OCI-LY7 (cell line): ENCODE results near the gene PCDH12. TPM values are rescaled to one million over a fixed set of nuclear protein-coding genes. Genes with fewer than 3 reads are reported as not detected.
A peak's percentile ranks its signal among the peaks of the same experiment; 100 is the strongest.
"Not testable (repeated sequence)": the region's sequence is repeated elsewhere in the genome, so short reads cannot be mapped to it uniquely, and the experiment has no call there.

Experiments
- BruUV-seq: library from RNA; stranded (reverse); fragments of 400-500 nt; replicated peaks from 2 replicates; lab custom pipeline; 2021; lab: Mats Ljungman, UMichigan
- CTCF ChIA-PET: fragments of 300-600 bp; sonication (Branson Sonifier 250); formaldehyde crosslinking; loops from one replicate; lab custom pipeline; 2022; ENCODE audit warnings: antibody characterized with exemption; ENCODE audit not compliant: unreplicated experiment; lab: Charles Lee
- POLR2A ChIA-PET: fragments of 300-600 bp; sonication (Branson Sonifier 250); formaldehyde crosslinking; loops from one replicate; lab custom pipeline; 2022; ENCODE audit warnings: antibody characterized with exemption; lab: Charles Lee
- DNase-seq: peaks from one replicate; pipeline ENCODE4 v3.0.0-alpha.2; 2015; ENCODE audit warnings: low spot score
- H2AFZ ChIP-seq: fragments of 200-600 bp; sonication (generic), shearing (Covaris generic); 2 replicates; pipeline ENCODE4 v1.6.1; 2014; ENCODE audit warnings: mild to moderate bottlenecking, antibody characterized with exemption, low read length, moderate library complexity
- H3K27ac ChIP-seq: fragments of 200-600 bp; sonication (generic); 2 replicates; pipeline ENCODE4 v1.5.1; 2014; ENCODE audit warnings: mixed run types, low read depth, mild to moderate bottlenecking, moderate library complexity, low read length, inconsistent platforms; ENCODE audit not compliant: poor library complexity, severe bottlenecking
- H3K36me3 ChIP-seq: fragments of 200-600 bp; sonication (generic); 2 replicates; pipeline ENCODE4 v1.6.1; 2014; ENCODE audit warnings: mild to moderate bottlenecking, antibody characterized with exemption, low read length, moderate library complexity, mixed read lengths; ENCODE audit not compliant: insufficient read depth
- H3K4me1 ChIP-seq: fragments of 200-600 bp; sonication (generic); 2 replicates; pipeline ENCODE4 v1.5.1; 2014; ENCODE audit warnings: mild to moderate bottlenecking, low read length; ENCODE audit not compliant: insufficient read depth, poor library complexity, severe bottlenecking
- H3K4me2 ChIP-seq: fragments of 200-600 bp; sonication (generic); 2 replicates; pipeline ENCODE4 v1.6.1; 2014; ENCODE audit warnings: mild to moderate bottlenecking, low read length
- H3K4me3 ChIP-seq: fragments of 200-600 bp; sonication (generic); 2 replicates; pipeline ENCODE4 v1.5.1; 2014; ENCODE audit warnings: mild to moderate bottlenecking, low read depth, low read length; ENCODE audit not compliant: poor library complexity, severe bottlenecking
- H3K79me2 ChIP-seq: fragments of 200-600 bp; sonication (generic); 2 replicates; pipeline ENCODE4 v1.6.1; 2016; ENCODE audit warnings: low read depth, mild to moderate bottlenecking, low read length, moderate library complexity, mixed read lengths; ENCODE audit not compliant: insufficient read depth
- H3K9me2 ChIP-seq: fragments of 200-600 bp; sonication (generic); 2 replicates; pipeline ENCODE4 v1.6.1; 2016; ENCODE audit warnings: mild to moderate bottlenecking, low read length, mixed read lengths; ENCODE audit not compliant: insufficient read depth
- H3K9me3 ChIP-seq: fragments of 200-600 bp; sonication (generic); 2 replicates; pipeline ENCODE4 v1.6.1; 2014; ENCODE audit warnings: mild to moderate bottlenecking, mixed run types, low read length, mixed read lengths
- H4K20me1 ChIP-seq: fragments of 200-600 bp; sonication (generic); 2 replicates; pipeline ENCODE4 v1.6.1; 2014; ENCODE audit warnings: mild to moderate bottlenecking, antibody characterized with exemption, low read length, moderate library complexity, mixed read lengths; ENCODE audit not compliant: insufficient read depth
- CTCF ChIP-seq: fragments of 200-600 bp; sonication (generic); conservative IDR thresholded peaks from 2 replicates; pipeline ENCODE4 v1.5.1; 2014; ENCODE audit warnings: mild to moderate bottlenecking, antibody characterized with exemption, low read length, moderate library complexity, mixed read lengths
- EZH2phosphoT487 ChIP-seq: fragments of 200-600 bp; sonication (generic); IDR thresholded peaks from 2 replicates; pipeline ENCODE4 v1.6.1; 2018; ENCODE audit warnings: low read depth, borderline replicate concordance, mild to moderate bottlenecking, mixed run types, antibody characterized with exemption, low read length, moderate library complexity, mixed read lengths
- intact Hi-C: fragments of 100-400 bp; cut with micrococcal nuclease; formaldehyde crosslinking; loops from one replicate; pipeline ENCODE4 v1.10.0; 2022; ENCODE audit not compliant: unreplicated experiment
- total RNA-seq, 2 experiments: library from RNA; depleted of rRNA in 1 of 2; stranded (reverse); fragments of >200 nt in 1 of 2; shearing (Covaris generic) in 1 of 2; gene quantifications; 2 replicates each; pipeline ENCODE4 v1.2.3, GENCODE V29; 2014 to 2022

The PCDH12 gene
- total RNA-seq, 2 experiments from 2014 or later = 0.03 TPM; not detected in 1

- no peak for DNase-seq
- Histone ChIP-seq H3K4me1 (peaks cover 12% of the 10 kb centered on the region), H3K9me3 (no peaks in the 10 kb centered on the region), H3K79me2 (peaks cover 7% of the 10 kb centered on the region; the same call in 1 of the 2 replicates), H2AFZ (no peak overlapping the region), H3K9me2 (no peaks in the 10 kb centered on the region), H3K4me3 (no peak overlapping the region), H3K4me2 (no peak overlapping the region), H4K20me1 (no peaks in the 10 kb centered on the region), H3K36me3 (peaks cover 59% of the 10 kb centered on the region), H3K27ac (no peak overlapping the region)
- ChIA-PET CTCF (no interaction called here), POLR2A (no interaction called here)
- BruUV-seq = no TSS peak
- intact Hi-C loops = no loop called here
- no peak for TF ChIP-seq EZH2phosphoT487
- TF ChIP-seq CTCF = no peak
Measured at GRCh38 chr5:141926434-141926833, 31.6 kb downstream of the PCDH12 start.

- intact Hi-C loops = loop anchor here (2.0 kb wide), 1 partner anchor 45 kb away; the partner anchor contains the start of gene RNF14
- CTCF ChIA-PET = interaction anchor here (0.6 to 1.4 kb wide), 5 partner anchors 9 to 115 kb away, joined by 3 to 5 read pairs (median 3); partner anchors contain the start of gene RNF14
- peak within 1 kb of the TSS; percentile 69 for H3K27ac ChIP-seq
- H3K79me2 ChIP-seq = peaks cover 7% of the 10 kb centered on the region; the same call in 1 of the 2 replicates
- BruUV-seq = TSS peak; percentile 92
- no peaks in the 10 kb centered on the region for H3K9me2 ChIP-seq
- no peak for TF ChIP-seq EZH2phosphoT487
- DNase-seq = peak; percentile 90
- peaks cover 33% of the 10 kb centered on the region for H3K36me3 ChIP-seq
- POLR2A ChIA-PET = interaction anchor here (0.7 to 4.4 kb wide), 15 partner anchors 9 to 258 kb away, joined by 3 to 29 read pairs (median 6); partner anchors contain the start of gene RNF14
- no peaks in the 10 kb centered on the region for H3K9me3 ChIP-seq
- peaks cover 12% of the 10 kb centered on the region for H3K4me1 ChIP-seq
- peak within 1 kb of the TSS; percentile 93 for H3K4me3 ChIP-seq
- no peaks in the 10 kb centered on the region for H4K20me1 ChIP-seq
- H2AFZ ChIP-seq = peak within 1 kb of the TSS; percentile 59
- peak within 1 kb of the TSS; percentile 89 for H3K4me2 ChIP-seq
Measured at GRCh38 chr5:141923448-141924313, 34.3 kb downstream of the PCDH12 start, which contains the start of gene DELE1. Gene DELE1 (plus strand): TSS chr5:141923871. CDS start chr5:141923942, 71 bp downstream.

- H3K4me3 ChIP-seq = peak overlapping the region; percentile 93
- peaks cover 26% of the 10 kb centered on the region for H3K36me3 ChIP-seq
- not testable (repeated sequence) for DNase-seq, BruUV-seq, H3K79me2 ChIP-seq, H3K9me3 ChIP-seq, H4K20me1 ChIP-seq, H3K9me2 ChIP-seq
- CTCF ChIA-PET = interaction anchor here (0.6 to 1.4 kb wide), 6 partner anchors 9 to 114 kb away, joined by 3 to 5 read pairs (median 3); partner anchors contain the start of gene RNF14
- peaks cover 12% of the 10 kb centered on the region for H3K4me1 ChIP-seq
- intact Hi-C loops = loop anchor here (2.0 kb wide), 1 partner anchor 46 kb away; the partner anchor contains the start of gene RNF14
- peak overlapping the region; percentile 89 for H3K4me2 ChIP-seq
- peak overlapping the region; percentile 59 for H2AFZ ChIP-seq
- H3K27ac ChIP-seq = peak overlapping the region; percentile 69
- POLR2A ChIA-PET = interaction anchor here (0.8 to 4.4 kb wide), 14 partner anchors 8 to 73 kb away, joined by 3 to 29 read pairs (median 6); partner anchors contain the start of gene RNF14
Measured at GRCh38 chr5:141922827-141923447, 35.1 kb downstream of the PCDH12 start.
